DND-41 (cell line): Measurements from ENCODE around the gene FAM229A.

Source experiments
- ATAC-seq: fragments of 200-7000 bp; cut with Tn5 transposase; 3 replicates; pipeline ENCODE4 v1.9.1; 2021; ENCODE audit warnings: low read depth; ENCODE audit not compliant: insufficient read depth
- DNase-seq: peaks from one replicate; pipeline ENCODE4 v3.0.0-alpha.2; 2020
- H2AFZ ChIP-seq: 2 replicates; pipeline ENCODE4 v1.6.0; 2012; ENCODE audit warnings: low read depth, low read length
- H3K27ac ChIP-seq: 2 replicates; pipeline ENCODE4 v1.5.1; 2012; ENCODE audit warnings: low read length, inconsistent platforms
- H3K27me3 ChIP-seq: fragments of 200-600 bp; sonication (generic); 2 replicates; pipeline ENCODE4 v1.6.0; 2012; ENCODE audit warnings: low read length, mild to moderate bottlenecking, inconsistent platforms; ENCODE audit not compliant: insufficient read depth, poor library complexity
- H3K36me3 ChIP-seq: 2 replicates; pipeline ENCODE4 v1.5.1; 2012; ENCODE audit warnings: low read length, inconsistent platforms; ENCODE audit not compliant: insufficient read depth
- H3K4me1 ChIP-seq: 2 replicates; pipeline ENCODE4 v1.5.1; 2012; ENCODE audit warnings: mild to moderate bottlenecking, low read length; ENCODE audit not compliant: insufficient read depth
- H3K4me2 ChIP-seq: 2 replicates; pipeline ENCODE4 v1.6.0; 2012; ENCODE audit warnings: mild to moderate bottlenecking, moderate library complexity, low read length, inconsistent platforms; ENCODE audit not compliant: insufficient read depth
- H3K4me3 ChIP-seq, 2 experiments: fragments of 200-600 bp in 1 of 2; shearing (Covaris generic) in 1 of 2; 2 replicates each; pipeline ENCODE4 v1.5.1; 2012 to 2016; ENCODE audit warnings: inconsistent platforms in 2 of 2, low read length in 2 of 2, mild to moderate bottlenecking in 2 of 2, low read depth in 1 of 2, moderate library complexity in 1 of 2
- H3K79me2 ChIP-seq: 2 replicates; pipeline ENCODE4 v1.6.0; 2012; ENCODE audit warnings: low read length, inconsistent platforms; ENCODE audit not compliant: insufficient read depth
- H3K9ac ChIP-seq: 2 replicates; pipeline ENCODE4 v1.6.0; 2012; ENCODE audit warnings: low read depth, mild to moderate bottlenecking, inconsistent platforms, low read length, moderate library complexity
- H3K9me3 ChIP-seq: 2 replicates; pipeline ENCODE4 v1.5.1; 2012; ENCODE audit warnings: low read length, moderate library complexity, mild to moderate bottlenecking, inconsistent platforms; ENCODE audit not compliant: insufficient read depth, severe bottlenecking
- H4K20me1 ChIP-seq: 2 replicates; pipeline ENCODE4 v1.6.0; 2012; ENCODE audit warnings: low read length; ENCODE audit not compliant: insufficient read depth
- CTCF ChIP-seq: IDR thresholded peaks from 2 replicates; pipeline ENCODE4 v1.5.1; 2012; ENCODE audit warnings: borderline replicate concordance, low read length, moderate library complexity, mild to moderate bottlenecking; ENCODE audit not compliant: poor library complexity, severe bottlenecking; ENCODE audit errors: extremely low read depth
- EZH2 ChIP-seq: IDR thresholded peaks from 3 replicates; pipeline ENCODE4 v1.6.1; 2012; ENCODE audit warnings: borderline replicate concordance, low read depth, mild to moderate bottlenecking, moderate library complexity, low read length, inconsistent platforms; ENCODE audit not compliant: severe bottlenecking

FAM229A gene

GRCh38 chr1:32373996-32374592, 11.8 kb upstream of the FAM229A start:
- Histone ChIP-seq H3K27ac (no peak overlapping the region), H3K36me3 (peaks cover 80% of the 10 kb centered on the region), H2AFZ (no peak overlapping the region), H3K27me3 (no peaks in the 10 kb centered on the region), H4K20me1 (0 out of 2 replicates have a peak, but pooled peaks cover 4% of the 10 kb centered on the region), H3K4me1 (peaks cover 13% of the 10 kb centered on the region), H3K4me3 (no peak overlapping the region), H3K79me2 (no peaks in the 10 kb centered on the region), H3K9me3 (no peaks in the 10 kb centered on the region), H3K9ac (no peak overlapping the region), H3K4me2 (no peak overlapping the region)
- DNase-seq (no peak), ATAC-seq (no peak)
- TF ChIP-seq EZH2 (no peak), CTCF (no peak)

- no peak for TF ChIP-seq EZH2
- peak; percentile 61 for TF ChIP-seq CTCF
- 0 out of 2 replicates have a peak, but pooled peaks cover 4% of the 10 kb centered on the region for H4K20me1 ChIP-seq
- no peak overlapping the region for H2AFZ ChIP-seq
- H3K9ac ChIP-seq = no peak overlapping the region
- no peaks in the 10 kb centered on the region for H3K27me3 ChIP-seq
- H3K36me3 ChIP-seq = peaks cover 79% of the 10 kb centered on the region
- no peak overlapping the region for H3K27ac ChIP-seq
- peak; percentile 77 for DNase-seq
- ATAC-seq = peak; percentile 96
- peaks cover 13% of the 10 kb centered on the region for H3K4me1 ChIP-seq
- no peak overlapping the region for H3K4me2 ChIP-seq
- H3K9me3 ChIP-seq = no peaks in the 10 kb centered on the region
- H3K79me2 ChIP-seq = no peaks in the 10 kb centered on the region
- no peak overlapping the region for H3K4me3 ChIP-seq
Observed at GRCh38 chr1:32372149-32372756, 10.0 kb upstream of the FAM229A start.

DNA sequence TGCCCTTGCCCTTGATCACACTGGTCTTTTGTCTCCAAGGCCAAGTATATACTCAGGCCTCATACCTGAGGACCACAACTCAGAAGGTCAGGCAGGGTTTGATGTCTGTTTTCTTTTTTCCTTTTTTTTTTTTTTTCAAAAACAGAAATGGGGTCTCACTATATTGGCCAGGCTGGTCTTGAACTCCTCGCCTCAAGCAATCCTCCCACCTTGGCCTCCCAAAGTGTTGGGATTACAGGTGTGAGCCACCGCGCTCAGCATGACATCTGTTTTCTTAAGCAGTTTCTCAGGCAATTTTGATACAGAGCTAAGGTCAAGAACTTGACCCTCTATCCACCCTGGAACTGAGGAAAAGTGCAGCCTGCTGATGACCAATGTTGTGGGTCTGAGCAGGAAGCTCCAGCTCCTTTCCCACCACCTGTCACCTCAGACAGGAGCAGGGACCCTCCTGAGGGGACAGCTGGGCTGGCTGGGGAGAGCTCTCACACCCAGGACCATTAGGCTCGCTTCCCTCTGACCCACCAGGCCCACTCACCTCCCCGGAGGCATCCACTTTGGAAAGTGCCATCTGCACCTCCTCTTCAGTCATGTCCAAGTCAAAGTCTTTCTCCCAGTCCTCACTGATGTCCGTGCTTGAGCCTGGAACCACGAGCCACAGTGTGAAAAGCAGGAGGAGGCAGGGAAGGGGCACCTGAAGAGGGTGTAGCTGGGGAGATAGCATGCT, 5.8 kb upstream of the FAM229A start:
- no peaks in the 10 kb centered on the region for H3K9me3 ChIP-seq
- H3K4me2 ChIP-seq = no peak overlapping the region
- no peaks in the 10 kb centered on the region for H3K79me2 ChIP-seq
- no peak for DNase-seq
- H2AFZ ChIP-seq = no peak overlapping the region
- H4K20me1 ChIP-seq = 0 out of 2 replicates have a peak, but pooled peaks cover 4% of the 10 kb centered on the region
- ATAC-seq = no peak
- H3K9ac ChIP-seq = no peak overlapping the region
- H3K27ac ChIP-seq = no peak overlapping the region
- no peak for TF ChIP-seq EZH2
- peaks cover 70% of the 10 kb centered on the region for H3K36me3 ChIP-seq
- H3K4me3 ChIP-seq = no peak overlapping the region
- no peaks in the 10 kb centered on the region for H3K27me3 ChIP-seq
- peaks cover 12% of the 10 kb centered on the region for H3K4me1 ChIP-seq

GRCh38 chr1:32365445-32365844, 3.2 kb upstream of the FAM229A start:
- no peaks in the 10 kb centered on the region for H3K4me1 ChIP-seq

More at GRCh38 chr1:32365445-32365844, 3.2 kb upstream of the FAM229A start:
- Histone ChIP-seq H3K36me3 (peaks cover 70% of the 10 kb centered on the region), H3K4me3 (no peak overlapping the region), H3K9ac (no peak overlapping the region), H3K27me3 (no peaks in the 10 kb centered on the region), H2AFZ (no peak overlapping the region), H4K20me1 (peaks cover 4% of the 10 kb centered on the region; the same call in 1 of the 2 replicates), H3K9me3 (no peaks in the 10 kb centered on the region), H3K27ac (no peak overlapping the region), H3K79me2 (no peaks in the 10 kb centered on the region), H3K4me2 (no peak overlapping the region)
- DNase-seq (no peak), ATAC-seq (no peak)
- TF ChIP-seq CTCF (no peak), EZH2 (no peak)
